NT2/D1 (cell line): ENCODE results near the gene PRKD3.

Experiments
- SUZ12 ChIP-seq: IDR thresholded peaks from 2 replicates; pipeline ENCODE4 v1.6.1; 2011; ENCODE audit not compliant: insufficient read length, insufficient read depth; ENCODE audit errors: extremely low read depth
- YY1 ChIP-seq: IDR thresholded peaks from 2 replicates; pipeline ENCODE4 v1.6.1; 2011; ENCODE audit not compliant: insufficient read length, insufficient read depth
- ZNF274 ChIP-seq: IDR thresholded peaks from 2 replicates; pipeline ENCODE4 v1.6.1; 2011; ENCODE audit warnings: mild to moderate bottlenecking, low read depth, low read length

DNA sequence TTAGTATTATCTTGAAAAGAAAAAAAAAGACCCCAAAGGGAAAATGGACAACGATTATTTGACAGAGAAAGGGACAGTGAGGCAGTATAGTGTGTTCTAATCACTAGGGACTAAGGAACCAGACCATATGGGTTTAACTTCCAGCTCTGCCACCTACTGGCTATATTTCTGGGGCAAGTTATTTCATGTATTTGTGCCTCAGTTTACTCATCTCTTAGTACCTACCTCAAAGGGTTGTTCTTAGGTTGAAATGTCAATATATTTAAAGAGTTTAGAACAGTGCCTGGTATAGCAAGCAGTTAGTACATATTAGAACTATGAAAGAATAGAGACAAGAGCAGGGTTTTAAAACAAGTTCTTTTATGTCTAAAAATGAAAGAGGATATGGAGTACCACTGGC is 42.7 kb downstream of the PRKD3 start:
- TF ChIP-seq ZNF274 (no peak), YY1 (no peak), SUZ12 (no peak)
